H1 (cell line): Measurements from ENCODE around the gene NSFL1C. TPM values are rescaled to one million over a fixed set of nuclear protein-coding genes. Genes with fewer than 3 reads are reported as not detected.
A peak's percentile ranks its signal among the peaks of the same experiment; 100 is the strongest.

Source experiments
- CTCF ChIA-PET: fragments of 300-600 bp; sonication (Branson Sonifier 250); formaldehyde crosslinking; loops from one replicate; lab custom pipeline; 2021; ENCODE audit not compliant: partially characterized antibody; lab: Charles Lee
- POLR2A ChIA-PET: fragments of 300-600 bp; sonication (Branson Sonifier 250); formaldehyde crosslinking; loops from one replicate; lab custom pipeline; 2021; ENCODE audit warnings: inconsistent platforms; ENCODE audit not compliant: partially characterized antibody; lab: Charles Lee
- DNase-seq, 2 experiments: peaks; one replicate each; pipeline versions ENCODE4 v3.0.0 to v3.0.0-alpha.2; 2010 to 2022; ENCODE audit warnings: low spot score in 2 of 2, low read depth in 1 of 2, mixed read lengths in 1 of 2
- FAIRE-seq: peaks from 2 replicates; lab custom pipeline; 2011; peaks lifted over from hg19 to GRCh38; lab: Jason Lieb, UNC
- H2AFZ ChIP-seq: 2 replicates; pipeline ENCODE4 v1.8.1; 2012; ENCODE audit warnings: low read length, inconsistent platforms
- H2AK5ac ChIP-seq: 2 replicates; pipeline ENCODE4 v1.6.1; 2013; ENCODE audit warnings: low read depth, low read length
- H2BK120ac ChIP-seq: replicated peaks from 2 replicates; pipeline ENCODE3; 2013; ENCODE audit warnings: low read depth, low read length, inconsistent platforms
- H2BK12ac ChIP-seq: 2 replicates; pipeline ENCODE4 v1.6.1; 2013; ENCODE audit warnings: low read depth, low read length
- H2BK15ac ChIP-seq: 2 replicates; pipeline ENCODE4 v1.6.1; 2013; ENCODE audit warnings: low read length
- H2BK20ac ChIP-seq: 2 replicates; pipeline ENCODE4 v1.6.1; 2013; ENCODE audit warnings: low read length
- H2BK5ac ChIP-seq: 2 replicates; pipeline ENCODE4 v1.6.1; 2013; ENCODE audit warnings: low read depth, low read length
- H3K14ac ChIP-seq: 2 replicates; pipeline ENCODE4 v1.6.1; 2013; ENCODE audit warnings: inconsistent platforms; ENCODE audit not compliant: insufficient read length
- H3K18ac ChIP-seq: 2 replicates; pipeline ENCODE4 v1.6.1; 2013; ENCODE audit warnings: low read length; ENCODE audit errors: extremely low read depth
- H3K23ac ChIP-seq: 2 replicates; pipeline ENCODE4 v1.6.1; 2013; ENCODE audit warnings: inconsistent platforms; ENCODE audit not compliant: insufficient read length
- H3K23me2 ChIP-seq: 2 replicates; pipeline ENCODE4 v1.6.1; 2013; ENCODE audit warnings: low read depth, low read length
- H3K27ac ChIP-seq: 2 replicates; pipeline ENCODE4 v1.6.1; 2011; ENCODE audit warnings: low read depth, low read length, inconsistent platforms
- H3K27me3 ChIP-seq, 4 experiments: replicated peaks in 1 of 4; 1 replicate in 1 of 4; 2 replicates in 3 of 4; pipeline versions ENCODE4 v1.6.1 to v1.8.1; 2011 to 2013; ENCODE audit warnings: low read length in 3 of 4, mild to moderate bottlenecking in 3 of 4, inconsistent platforms in 2 of 4, mixed read lengths in 2 of 4, moderate library complexity in 1 of 4; ENCODE audit not compliant: control insufficient read depth in 3 of 4, insufficient read depth in 3 of 4; ENCODE audit errors: extremely low read depth in 1 of 4
- H3K36me3 ChIP-seq, 4 experiments: 2 replicates each; pipeline versions ENCODE4 v1.6.1 to v1.8.1; 2011 to 2013; ENCODE audit warnings: mild to moderate bottlenecking in 4 of 4, low read length in 3 of 4, moderate library complexity in 2 of 4, control low read depth in 1 of 4, inconsistent platforms in 1 of 4; ENCODE audit not compliant: insufficient read depth in 4 of 4, control insufficient read depth in 2 of 4
- H3K4ac ChIP-seq: replicated peaks from 2 replicates; pipeline ENCODE3; 2013; ENCODE audit warnings: low read length, low read depth, mixed read lengths, inconsistent platforms; ENCODE audit not compliant: insufficient read length
- H3K4me1 ChIP-seq, 4 experiments: replicated peaks in 1 of 4; 1 replicate in 1 of 4; 2 replicates in 3 of 4; pipeline versions ENCODE4 v1.6.1 to v1.8.1; 2011 to 2013; ENCODE audit warnings: low read length in 3 of 4, inconsistent platforms in 2 of 4, mixed read lengths in 1 of 4; ENCODE audit not compliant: insufficient read depth in 4 of 4, control insufficient read depth in 3 of 4
- H3K4me2 ChIP-seq, 2 experiments: 2 replicates each; pipeline versions ENCODE4 v1.6.1 to v1.8.1; 2011 to 2013; ENCODE audit warnings: low read depth in 2 of 2, low read length in 2 of 2, control low read depth in 1 of 2, inconsistent platforms in 1 of 2, mild to moderate bottlenecking in 1 of 2; ENCODE audit not compliant: insufficient read depth in 1 of 2
- H3K4me3 ChIP-seq, 4 experiments: fragments of 200-600, 300-600 bp in 1 of 4; sonication (generic), shearing (Covaris generic), sonication (Bioruptor Twin) in 1 of 4; 2 replicates each; pipeline versions ENCODE4 v1.5.1 to v1.8.1; 2011 to 2016; ENCODE audit warnings: low read length in 4 of 4, low read depth in 3 of 4, control low read depth in 2 of 4, inconsistent platforms in 2 of 4, mild to moderate bottlenecking in 2 of 4, mixed read lengths in 1 of 4, moderate library complexity in 1 of 4; ENCODE audit not compliant: insufficient read depth in 2 of 4; ENCODE audit errors: extremely low read depth in 1 of 4
- H3K56ac ChIP-seq: replicated peaks from 2 replicates; pipeline ENCODE3; 2013; ENCODE audit warnings: low read depth, mild to moderate bottlenecking, mixed read lengths, low read length, inconsistent platforms; ENCODE audit not compliant: insufficient read length
- H3K79me1 ChIP-seq: 2 replicates; pipeline ENCODE4 v1.6.1; 2013; ENCODE audit warnings: low read depth, low read length, control low read depth
- H3K79me2 ChIP-seq, 2 experiments: 2 replicates each; pipeline versions ENCODE4 v1.6.1 to v1.8.1; 2012 to 2013; ENCODE audit warnings: low read length in 2 of 2, mild to moderate bottlenecking in 2 of 2, inconsistent platforms in 1 of 2; ENCODE audit not compliant: insufficient read depth in 2 of 2, control insufficient read depth in 1 of 2
- H3K9ac ChIP-seq, 4 experiments: replicated peaks in 1 of 4; 1 replicate in 1 of 4; 2 replicates in 3 of 4; pipeline versions ENCODE4 v1.6.1 to v1.8.1; 2011 to 2013; ENCODE audit warnings: low read depth in 3 of 4, low read length in 3 of 4, control low read depth in 2 of 4, mild to moderate bottlenecking in 2 of 4, moderate library complexity in 2 of 4, inconsistent platforms in 1 of 4; ENCODE audit errors: extremely low read depth in 1 of 4
- H3K9me3 ChIP-seq, 2 experiments: 2 replicates each; pipeline versions ENCODE4 v1.6.1 to v1.8.1; 2012 to 2013; ENCODE audit warnings: mild to moderate bottlenecking in 2 of 2, moderate library complexity in 2 of 2, control low read depth in 1 of 2, inconsistent platforms in 1 of 2, low read depth in 1 of 2, low read length in 1 of 2, mixed read lengths in 1 of 2; ENCODE audit not compliant: insufficient read depth in 2 of 2
- H4K20me1 ChIP-seq, 2 experiments: replicated peaks in 1 of 2; 2 replicates each; pipeline versions ENCODE3 to v1.8.1; 2011 to 2013; ENCODE audit warnings: inconsistent platforms in 2 of 2, low read length in 2 of 2, mild to moderate bottlenecking in 1 of 2; ENCODE audit not compliant: insufficient read depth in 2 of 2, control insufficient read depth in 1 of 2
- H4K5ac ChIP-seq: 2 replicates; pipeline ENCODE4 v1.6.1; 2013; ENCODE audit warnings: low read length, low read depth, mixed read lengths, inconsistent platforms; ENCODE audit not compliant: insufficient read length
- H4K8ac ChIP-seq: 2 replicates; pipeline ENCODE4 v1.8.0; 2013; ENCODE audit warnings: mild to moderate bottlenecking, moderate library complexity, low read length, inconsistent platforms; ENCODE audit not compliant: insufficient read depth; ENCODE audit errors: extremely low read depth
- H4K91ac ChIP-seq: replicated peaks from 2 replicates; pipeline ENCODE3; 2013; ENCODE audit warnings: low read length, mixed read lengths, inconsistent platforms; ENCODE audit not compliant: insufficient read length
- CBX8 ChIP-seq: fragments of 300-800, 300-1000 bp; sonication (generic); IDR thresholded peaks from 2 replicates; pipeline ENCODE4 v1.7.1; 2016; ENCODE audit warnings: low read depth, low read length, borderline replicate concordance
- E2F6 ChIP-seq: IDR thresholded peaks from 2 replicates; pipeline ENCODE4 v1.6.1; 2012; ENCODE audit warnings: inconsistent platforms
- GABPA ChIP-seq: IDR thresholded peaks from 2 replicates; pipeline ENCODE4 v1.6.1; 2011; ENCODE audit warnings: mild to moderate bottlenecking, low read length, moderate library complexity, borderline replicate concordance; ENCODE audit not compliant: insufficient read depth
- KDM5A ChIP-seq: fragments of 200-600 bp; IDR thresholded peaks from 2 replicates; pipeline ENCODE4 v1.7.1; 2012; ENCODE audit warnings: mild to moderate bottlenecking, low read length, inconsistent platforms, mixed read lengths
- NANOG ChIP-seq: IDR thresholded peaks from 2 replicates; pipeline ENCODE4 v1.6.1; 2011; ENCODE audit warnings: low read length, low read depth, mild to moderate bottlenecking, inconsistent platforms; ENCODE audit not compliant: insufficient read depth, poor library complexity, severe bottlenecking
- NRF1 ChIP-seq: IDR thresholded peaks from 2 replicates; pipeline ENCODE4 v1.6.1; 2011; ENCODE audit warnings: mild to moderate bottlenecking, low read depth, low read length, improper control_type of control experiment
- POU5F1 ChIP-seq: IDR thresholded peaks from 2 replicates; pipeline ENCODE4 v1.6.1; 2011; ENCODE audit warnings: low read depth, mild to moderate bottlenecking, low read length, moderate library complexity
- RBBP5 ChIP-seq: IDR thresholded peaks from 2 replicates; pipeline ENCODE4 v1.7.1; 2012; ENCODE audit warnings: low read depth, mild to moderate bottlenecking, inconsistent platforms, low read length, moderate library complexity, borderline replicate concordance
- SP1 ChIP-seq: IDR thresholded peaks from 2 replicates; pipeline ENCODE4 v1.6.1; 2011; ENCODE audit warnings: low read depth, low read length
- SUZ12 ChIP-seq: fragments of 200-600 bp; sonication (generic); IDR thresholded peaks from 2 replicates; pipeline ENCODE4 v1.6.1; 2012; ENCODE audit warnings: mild to moderate bottlenecking, inconsistent platforms, low read length, moderate library complexity, mixed read lengths
- TCF12 ChIP-seq: IDR thresholded peaks from 2 replicates; pipeline ENCODE4 v1.6.1; 2011; ENCODE audit warnings: low read depth, mild to moderate bottlenecking, low read length
- ZNF274 ChIP-seq: IDR thresholded peaks from 2 replicates; pipeline ENCODE4 v1.7.0; 2012; ENCODE audit warnings: low read length, borderline replicate concordance; ENCODE audit errors: extremely low read depth
- WGBS, 2 experiments: shearing (Covaris generic) in 1 of 2; methylation state at CpG; one replicate each; pipeline versions ENCODE4 v1.1.6 to v1.1.7; 2013 to 2015; ENCODE audit warnings: low lambda C conversion rate in 2 of 2, mixed read lengths in 2 of 2, inconsistent platforms in 1 of 2, low coverage in 1 of 2, missing lambda C conversion rate in 1 of 2; ENCODE audit not compliant: insufficient replicate concordance in 2 of 2, insufficient coverage in 1 of 2, insufficient read length in 1 of 2; ENCODE audit errors: extremely low coverage in 1 of 2, missing lambda C conversion rate in 1 of 2; 5-methylcytosine and 5-hydroxymethylcytosine counted together
- polyA plus RNA-seq, 7 experiments: library from polyadenylated mRNA; depleted of rRNA in 3 of 7; stranded (reverse) in 5 of 7; unstranded in 2 of 7; fragments of >200 nt in 5 of 7; fragments of 200-250 nt in 2 of 7; gene quantifications; 1 replicate in 5 of 7; 2 replicates in 1 of 7; 4 replicates in 1 of 7; pipeline versions ENCODE4 v1.2.1 to v1.2.3, GENCODE V29; 2011 to 2013; ENCODE audit warnings: missing spikeins in 2 of 7, mixed read lengths in 2 of 7
- total RNA-seq: library from RNA; stranded (reverse); fragmentation: NEBNext Ultra II Directional; extraction: Animal tissue kit (Norgen Biotek cat#: 25700); gene quantifications from 2 replicates; pipeline ENCODE4 v1.2.1, GENCODE V29; 2021

Gene NSFL1C
- total and polyA plus RNA-seq, 2 of the 8 experiments (the other 6 are each of a cell fraction or from before 2014, with no cell fraction given): 21.6 to 98.0 TPM

DNA sequence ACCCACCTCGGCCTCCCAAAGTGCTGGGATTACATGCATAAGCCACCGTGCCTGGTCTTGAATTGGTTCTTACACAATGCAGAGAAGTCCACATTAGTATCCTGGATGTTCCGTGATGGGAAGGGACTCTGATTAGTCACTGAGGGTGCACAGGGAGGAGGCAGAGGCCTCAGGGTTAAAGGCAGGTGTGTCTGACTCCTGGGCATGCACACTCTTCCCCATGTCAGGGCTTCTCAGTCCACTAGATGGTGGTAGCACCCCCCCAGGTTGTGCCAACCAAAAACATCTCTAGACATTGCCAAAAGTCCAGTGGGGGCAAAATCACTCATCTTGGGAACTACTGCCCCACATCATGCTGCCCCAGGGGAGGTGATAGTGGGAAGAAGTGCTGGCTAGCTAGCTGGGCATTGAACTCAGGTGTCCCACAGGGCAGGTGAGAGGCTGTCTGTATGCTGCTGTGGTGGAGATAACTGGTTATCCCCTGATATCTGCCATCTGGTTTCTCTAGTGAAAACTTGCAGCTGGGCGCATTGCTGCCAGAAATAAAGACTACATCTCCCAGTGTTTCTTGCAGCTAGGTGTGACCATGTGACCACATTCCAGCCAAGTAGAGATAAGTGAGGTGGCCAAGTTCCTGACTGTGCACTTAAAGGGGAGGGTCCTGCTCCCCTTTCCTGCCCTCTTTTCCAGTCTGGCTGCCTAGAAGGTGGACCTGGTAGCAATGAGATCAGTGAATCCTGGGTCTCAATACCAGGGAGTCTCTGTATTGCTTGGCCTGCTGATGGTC lies 8.4 kb upstream of the NSFL1C start:
- FAIRE-seq: no peak
- Histone ChIP-seq H3K56ac (no peak overlapping the region), H2BK20ac (no peak overlapping the region), H3K4me1 (0 out of 7 replicates have a peak, but pooled peaks cover 0 to 3% (median 0%) of the 10 kb centered on the region in 4 experiments), H2BK120ac (no peak overlapping the region), H4K5ac (no peak overlapping the region), H4K8ac (no peak overlapping the region), H3K79me1 (no peaks in the 10 kb centered on the region), H2AK5ac (no peak overlapping the region), H3K23me2 (no peaks in the 10 kb centered on the region), H3K4me2 (no peak overlapping the region), H4K91ac (peak overlapping the region; percentile 16), H3K27me3 (no peaks in the 10 kb centered on the region), H3K4me3 (no peak overlapping the region), H2BK12ac (no peak overlapping the region), H3K9ac (no peak overlapping the region), H4K20me1 (no peaks in the 10 kb centered on the region), H3K18ac (no peak overlapping the region), H3K4ac (no peak overlapping the region), H2BK15ac (no peak overlapping the region), H3K27ac (no peak overlapping the region), H2BK5ac (no peak overlapping the region), H3K14ac (no peak overlapping the region), H2AFZ (0 out of 2 replicates have a peak overlapping the region, but pooled peaks have one; percentile 15), H3K36me3 (no peaks in the 10 kb centered on the region), H3K9me3 (no peaks in the 10 kb centered on the region), H3K79me2 (no peaks in the 10 kb centered on the region), H3K23ac (no peak overlapping the region)
- ChIA-PET POLR2A (no interaction called here), CTCF (interaction anchor here (0.9 to 5.1 kb wide), 8 partner anchors 15 to 75 kb away, joined by 3 to 42 read pairs (median 3); no protein-coding TSS in a partner anchor)
- 90% methylated on average over 4 of the region's 4 CpGs; no CpG with 5 or more reads in 1 of the 2 experiments for WGBS, 2 experiments
- DNase-seq: no peak
- no peak for TF ChIP-seq TCF12
- no peak for TF ChIP-seq SP1
- no peak for TF ChIP-seq RBBP5
- TF ChIP-seq SUZ12: no peak
- no peak for TF ChIP-seq ZNF274
- no peak for TF ChIP-seq CBX8
- no peak for TF ChIP-seq POU5F1
- no peak for TF ChIP-seq KDM5A
- TF ChIP-seq E2F6: no peak
- no peak for TF ChIP-seq GABPA
- TF ChIP-seq NRF1: no peak
- no peak for TF ChIP-seq NANOG
